ENCODE measurements around the gene TESMIN. TPM values are rescaled to one million over a fixed set of nuclear protein-coding genes. Genes with fewer than 3 reads are reported as not detected.
A peak's percentile ranks its signal among the peaks of the same experiment; 100 is the strongest.

Gene TESMIN
- total RNA-seq, 1 experiment from 2014 or later = 78.8 TPM

- TF ChIP-seq CTCF (IDR thresholded peaks at IDR 0.05) (peak; percentile 89), ZNF671 (CRISPR knock-in tag; IDR thresholded peaks at IDR 0.05) (no peak), FOXP1 (CRISPR knock-in tag; IDR thresholded peaks at IDR 0.05; ENCODE audit: borderline replicate concordance) (0 out of 2 replicates have a peak, but pooled peaks have one; percentile 26)
- TF ChIP-seq, protein P1, sequence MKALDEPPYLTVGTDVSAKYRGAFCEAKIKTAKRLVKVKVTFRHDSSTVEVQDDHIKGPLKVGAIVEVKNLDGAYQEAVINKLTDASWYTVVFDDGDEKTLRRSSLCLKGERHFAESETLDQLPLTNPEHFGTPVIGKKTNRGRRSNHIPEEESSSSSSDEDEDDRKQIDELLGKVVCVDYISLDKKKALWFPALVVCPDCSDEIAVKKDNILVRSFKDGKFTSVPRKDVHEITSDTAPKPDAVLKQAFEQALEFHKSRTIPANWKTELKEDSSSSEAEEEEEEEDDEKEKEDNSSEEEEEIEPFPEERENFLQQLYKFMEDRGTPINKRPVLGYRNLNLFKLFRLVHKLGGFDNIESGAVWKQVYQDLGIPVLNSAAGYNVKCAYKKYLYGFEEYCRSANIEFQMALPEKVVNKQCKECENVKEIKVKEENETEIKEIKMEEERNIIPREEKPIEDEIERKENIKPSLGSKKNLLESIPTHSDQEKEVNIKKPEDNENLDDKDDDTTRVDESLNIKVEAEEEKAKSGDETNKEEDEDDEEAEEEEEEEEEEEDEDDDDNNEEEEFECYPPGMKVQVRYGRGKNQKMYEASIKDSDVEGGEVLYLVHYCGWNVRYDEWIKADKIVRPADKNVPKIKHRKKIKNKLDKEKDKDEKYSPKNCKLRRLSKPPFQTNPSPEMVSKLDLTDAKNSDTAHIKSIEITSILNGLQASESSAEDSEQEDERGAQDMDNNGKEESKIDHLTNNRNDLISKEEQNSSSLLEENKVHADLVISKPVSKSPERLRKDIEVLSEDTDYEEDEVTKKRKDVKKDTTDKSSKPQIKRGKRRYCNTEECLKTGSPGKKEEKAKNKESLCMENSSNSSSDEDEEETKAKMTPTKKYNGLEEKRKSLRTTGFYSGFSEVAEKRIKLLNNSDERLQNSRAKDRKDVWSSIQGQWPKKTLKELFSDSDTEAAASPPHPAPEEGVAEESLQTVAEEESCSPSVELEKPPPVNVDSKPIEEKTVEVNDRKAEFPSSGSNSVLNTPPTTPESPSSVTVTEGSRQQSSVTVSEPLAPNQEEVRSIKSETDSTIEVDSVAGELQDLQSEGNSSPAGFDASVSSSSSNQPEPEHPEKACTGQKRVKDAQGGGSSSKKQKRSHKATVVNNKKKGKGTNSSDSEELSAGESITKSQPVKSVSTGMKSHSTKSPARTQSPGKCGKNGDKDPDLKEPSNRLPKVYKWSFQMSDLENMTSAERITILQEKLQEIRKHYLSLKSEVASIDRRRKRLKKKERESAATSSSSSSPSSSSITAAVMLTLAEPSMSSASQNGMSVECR (CRISPR knock-in tag; IDR thresholded peaks at IDR 0.05; ENCODE audit: borderline replicate concordance) = no peak
Measured at GRCh38 chr11:68798221-68798813, 47.0 kb upstream of the TESMIN start (continued).

- TF ChIP-seq ETV6 (CRISPR knock-in tag; IDR thresholded peaks at IDR 0.05) (no peak), TP53 (CRISPR knock-in tag; IDR thresholded peaks at IDR 0.05) (no peak), ZNF396 (CRISPR knock-in tag; IDR thresholded peaks at IDR 0.05; ENCODE audit: borderline replicate concordance) (no peak), MXD4 (CRISPR knock-in tag; IDR thresholded peaks at IDR 0.05; ENCODE audit: borderline replicate concordance) (no peak), ZNF512 (CRISPR knock-in tag; IDR thresholded peaks at IDR 0.05; ENCODE audit: borderline replicate concordance) (no peak), FOXK1 (CRISPR knock-in tag; IDR thresholded peaks at IDR 0.05) (no peak), ZNF138 (CRISPR knock-in tag; conservative IDR thresholded peaks at IDR 0.05) (no peak), ERG (CRISPR knock-in tag; IDR thresholded peaks at IDR 0.05) (no peak), ZNF416 (CRISPR knock-in tag; IDR thresholded peaks at IDR 0.05) (no peak)
- TF ChIP-seq, protein P2, sequence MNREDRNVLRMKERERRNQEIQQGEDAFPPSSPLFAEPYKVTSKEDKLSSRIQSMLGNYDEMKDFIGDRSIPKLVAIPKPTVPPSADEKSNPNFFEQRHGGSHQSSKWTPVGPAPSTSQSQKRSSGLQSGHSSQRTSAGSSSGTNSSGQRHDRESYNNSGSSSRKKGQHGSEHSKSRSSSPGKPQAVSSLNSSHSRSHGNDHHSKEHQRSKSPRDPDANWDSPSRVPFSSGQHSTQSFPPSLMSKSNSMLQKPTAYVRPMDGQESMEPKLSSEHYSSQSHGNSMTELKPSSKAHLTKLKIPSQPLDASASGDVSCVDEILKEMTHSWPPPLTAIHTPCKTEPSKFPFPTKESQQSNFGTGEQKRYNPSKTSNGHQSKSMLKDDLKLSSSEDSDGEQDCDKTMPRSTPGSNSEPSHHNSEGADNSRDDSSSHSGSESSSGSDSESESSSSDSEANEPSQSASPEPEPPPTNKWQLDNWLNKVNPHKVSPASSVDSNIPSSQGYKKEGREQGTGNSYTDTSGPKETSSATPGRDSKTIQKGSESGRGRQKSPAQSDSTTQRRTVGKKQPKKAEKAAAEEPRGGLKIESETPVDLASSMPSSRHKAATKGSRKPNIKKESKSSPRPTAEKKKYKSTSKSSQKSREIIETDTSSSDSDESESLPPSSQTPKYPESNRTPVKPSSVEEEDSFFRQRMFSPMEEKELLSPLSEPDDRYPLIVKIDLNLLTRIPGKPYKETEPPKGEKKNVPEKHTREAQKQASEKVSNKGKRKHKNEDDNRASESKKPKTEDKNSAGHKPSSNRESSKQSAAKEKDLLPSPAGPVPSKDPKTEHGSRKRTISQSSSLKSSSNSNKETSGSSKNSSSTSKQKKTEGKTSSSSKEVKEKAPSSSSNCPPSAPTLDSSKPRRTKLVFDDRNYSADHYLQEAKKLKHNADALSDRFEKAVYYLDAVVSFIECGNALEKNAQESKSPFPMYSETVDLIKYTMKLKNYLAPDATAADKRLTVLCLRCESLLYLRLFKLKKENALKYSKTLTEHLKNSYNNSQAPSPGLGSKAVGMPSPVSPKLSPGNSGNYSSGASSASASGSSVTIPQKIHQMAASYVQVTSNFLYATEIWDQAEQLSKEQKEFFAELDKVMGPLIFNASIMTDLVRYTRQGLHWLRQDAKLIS (CRISPR knock-in tag; IDR thresholded peaks at IDR 0.05; ENCODE audit: borderline replicate concordance) = no peak
- TF ChIP-seq, protein P3, sequence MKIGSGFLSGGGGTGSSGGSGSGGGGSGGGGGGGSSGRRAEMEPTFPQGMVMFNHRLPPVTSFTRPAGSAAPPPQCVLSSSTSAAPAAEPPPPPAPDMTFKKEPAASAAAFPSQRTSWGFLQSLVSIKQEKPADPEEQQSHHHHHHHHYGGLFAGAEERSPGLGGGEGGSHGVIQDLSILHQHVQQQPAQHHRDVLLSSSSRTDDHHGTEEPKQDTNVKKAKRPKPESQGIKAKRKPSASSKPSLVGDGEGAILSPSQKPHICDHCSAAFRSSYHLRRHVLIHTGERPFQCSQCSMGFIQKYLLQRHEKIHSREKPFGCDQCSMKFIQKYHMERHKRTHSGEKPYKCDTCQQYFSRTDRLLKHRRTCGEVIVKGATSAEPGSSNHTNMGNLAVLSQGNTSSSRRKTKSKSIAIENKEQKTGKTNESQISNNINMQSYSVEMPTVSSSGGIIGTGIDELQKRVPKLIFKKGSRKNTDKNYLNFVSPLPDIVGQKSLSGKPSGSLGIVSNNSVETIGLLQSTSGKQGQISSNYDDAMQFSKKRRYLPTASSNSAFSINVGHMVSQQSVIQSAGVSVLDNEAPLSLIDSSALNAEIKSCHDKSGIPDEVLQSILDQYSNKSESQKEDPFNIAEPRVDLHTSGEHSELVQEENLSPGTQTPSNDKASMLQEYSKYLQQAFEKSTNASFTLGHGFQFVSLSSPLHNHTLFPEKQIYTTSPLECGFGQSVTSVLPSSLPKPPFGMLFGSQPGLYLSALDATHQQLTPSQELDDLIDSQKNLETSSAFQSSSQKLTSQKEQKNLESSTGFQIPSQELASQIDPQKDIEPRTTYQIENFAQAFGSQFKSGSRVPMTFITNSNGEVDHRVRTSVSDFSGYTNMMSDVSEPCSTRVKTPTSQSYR (CRISPR knock-in tag; IDR thresholded peaks at IDR 0.05) = no peak
- TF ChIP-seq, protein P4, sequence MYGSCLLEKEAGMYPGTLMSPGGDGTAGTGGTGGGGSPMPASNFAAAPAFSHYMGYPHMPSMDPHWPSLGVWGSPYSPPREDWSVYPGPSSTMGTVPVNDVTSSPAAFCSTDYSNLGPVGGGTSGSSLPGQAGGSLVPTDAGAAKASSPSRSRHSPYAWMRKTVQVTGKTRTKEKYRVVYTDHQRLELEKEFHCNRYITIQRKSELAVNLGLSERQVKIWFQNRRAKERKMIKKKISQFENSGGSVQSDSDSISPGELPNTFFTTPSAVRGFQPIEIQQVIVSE (CRISPR knock-in tag; IDR thresholded peaks at IDR 0.05; ENCODE audit: borderline replicate concordance) = no peak
- TF ChIP-seq, protein P5, sequence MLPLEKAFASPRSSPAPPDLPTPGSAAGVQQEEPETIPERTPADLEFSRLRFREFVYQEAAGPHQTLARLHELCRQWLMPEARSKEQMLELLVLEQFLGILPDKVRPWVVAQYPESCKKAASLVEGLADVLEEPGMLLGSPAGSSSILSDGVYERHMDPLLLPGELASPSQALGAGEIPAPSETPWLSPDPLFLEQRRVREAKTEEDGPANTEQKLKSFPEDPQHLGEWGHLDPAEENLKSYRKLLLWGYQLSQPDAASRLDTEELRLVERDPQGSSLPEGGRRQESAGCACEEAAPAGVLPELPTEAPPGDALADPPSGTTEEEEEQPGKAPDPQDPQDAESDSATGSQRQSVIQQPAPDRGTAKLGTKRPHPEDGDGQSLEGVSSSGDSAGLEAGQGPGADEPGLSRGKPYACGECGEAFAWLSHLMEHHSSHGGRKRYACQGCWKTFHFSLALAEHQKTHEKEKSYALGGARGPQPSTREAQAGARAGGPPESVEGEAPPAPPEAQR (CRISPR knock-in tag; IDR thresholded peaks at IDR 0.05) = no peak
- no peak for ATAC-seq
- no peak for DNase-seq (ENCODE audit: low spot score)
- Mint-ChIP-seq H3K4me3 (no peak overlapping the region), H3K27me3 (ENCODE audit: low read depth) (no peaks in the 10 kb centered on the region), H3K9me3 (no peaks in the 10 kb centered on the region), H3K36me3 (peaks cover 15% of the 10 kb centered on the region), H3K27ac (no peak overlapping the region), H3K4me1 (peaks cover 6% of the 10 kb centered on the region; the same call in 1 of the 2 replicates)
- ChIA-PET CTCF (no interaction called here), POLR2A (no interaction called here)
Measured at GRCh38 chr11:68796801-68797200, 45.5 kb upstream of the TESMIN start.
